Fibroblast of lung (primary cell): ENCODE results near the gene DNMT1. TPM values are rescaled to one million over a fixed set of nuclear protein-coding genes. Genes with fewer than 3 reads are reported as not detected.
A peak's percentile ranks its signal among the peaks of the same experiment; 100 is the strongest.

Experiments
- DNase-seq, 2 donors: peaks; one replicate each; pipeline versions ENCODE4 v3.0.0 to v3.0.0-alpha.2; 2010; ENCODE audit warnings: low read depth in 2 of 2
- H2AFZ ChIP-seq: 2 replicates; pipeline ENCODE4 v1.5.1; 2012; ENCODE audit warnings: low read length, control low read depth, inconsistent platforms
- H3K27ac ChIP-seq: 2 replicates; pipeline ENCODE4 v1.5.1; 2011; ENCODE audit warnings: low read length, control low read depth; ENCODE audit not compliant: insufficient read depth
- H3K27me3 ChIP-seq: 2 replicates; pipeline ENCODE4 v1.5.1; 2011; ENCODE audit warnings: mild to moderate bottlenecking, low read length; ENCODE audit not compliant: control insufficient read depth, insufficient read depth
- H3K36me3 ChIP-seq: 2 replicates; pipeline ENCODE4 v1.5.1; 2011; ENCODE audit warnings: low read length; ENCODE audit not compliant: control insufficient read depth, insufficient read depth
- H3K4me1 ChIP-seq: 2 replicates; pipeline ENCODE4 v1.5.1; 2011; ENCODE audit warnings: low read length; ENCODE audit not compliant: control insufficient read depth, insufficient read depth; ENCODE audit errors: extremely low read depth
- H3K4me2 ChIP-seq: 2 replicates; pipeline ENCODE4 v1.5.1; 2011; ENCODE audit warnings: low read length, control low read depth; ENCODE audit not compliant: insufficient read depth; ENCODE audit errors: extremely low read depth
- H3K4me3 ChIP-seq, 4 experiments: fragments of 200-600 bp in 1 of 4; sonication (generic) in 1 of 4; replicated peaks in 1 of 4; 2 replicates each; pipeline ENCODE4 v1.5.1; 2011 to 2016; ENCODE audit warnings: low read length in 4 of 4, low read depth in 3 of 4, mild to moderate bottlenecking in 3 of 4, control low read depth in 2 of 4, inconsistent platforms in 1 of 4, mixed read lengths in 1 of 4; ENCODE audit not compliant: insufficient read depth in 1 of 4; ENCODE audit errors: control extremely low read depth in 1 of 4
- H3K79me2 ChIP-seq: 2 replicates; pipeline ENCODE4 v1.5.1; 2012; ENCODE audit warnings: mild to moderate bottlenecking, low read length, inconsistent platforms; ENCODE audit not compliant: control insufficient read depth, insufficient read depth
- H3K9ac ChIP-seq: 2 replicates; pipeline ENCODE4 v1.5.1; 2011; ENCODE audit warnings: mild to moderate bottlenecking, low read length, control low read depth; ENCODE audit not compliant: insufficient read depth
- H3K9me3 ChIP-seq: 2 replicates; pipeline ENCODE4 v1.5.1; 2012; ENCODE audit warnings: low read depth, low read length; ENCODE audit not compliant: control insufficient read depth, insufficient read depth
- H4K20me1 ChIP-seq: 2 replicates; pipeline ENCODE4 v1.5.1; 2011; ENCODE audit warnings: low read length; ENCODE audit not compliant: control insufficient read depth, insufficient read depth; ENCODE audit errors: extremely low read depth
- CTCF ChIP-seq, 2 donors: IDR thresholded peaks in 1 of 2; conservative IDR thresholded peaks in 1 of 2; 1 replicate in 1 of 2; 2 replicates in 1 of 2; pipeline ENCODE4 v1.5.1; 2011 to 2012; ENCODE audit warnings: low read length in 2 of 2, control low read depth in 1 of 2, inconsistent platforms in 1 of 2, low read depth in 1 of 2, mild to moderate bottlenecking in 1 of 2
- EZH2 ChIP-seq: IDR thresholded peaks from 2 replicates; pipeline ENCODE4 v1.5.1; 2012; ENCODE audit warnings: low read length, control low read depth, mild to moderate bottlenecking; ENCODE audit errors: missing control alignments
- polyA plus RNA-seq, 2 donors: library from polyadenylated mRNA; depleted of rRNA in 1 of 2; stranded (reverse) in 1 of 2; unstranded in 1 of 2; fragments of >200 nt; gene quantifications; 2 replicates each; pipeline ENCODE4 v1.2.1, GENCODE V29; 2011 to 2012; ENCODE audit warnings: missing spikeins in 1 of 2
- total RNA-seq: library from RNA; depleted of rRNA; stranded (reverse); fragments of >200 nt; gene quantifications from 2 replicates; pipeline ENCODE4 v1.2.1, GENCODE V29; 2014

The DNMT1 gene
- total and polyA plus RNA-seq, 2 donors (not counting 1 experiment from before 2014, with no cell fraction given) = 33.7 to 36.7 TPM

GRCh38 chr19:10102787-10103236, 91.9 kb downstream of the DNMT1 start:
- no peaks in the 10 kb centered on the region for H4K20me1 ChIP-seq
- no peak for DNase-seq
- H3K27ac ChIP-seq = no peak overlapping the region
- H3K4me3 ChIP-seq = no peak overlapping the region
- H3K36me3 ChIP-seq = peaks cover 4% of the 10 kb centered on the region
- peaks cover 17% of the 10 kb centered on the region for H3K79me2 ChIP-seq
- no peak overlapping the region for H3K4me2 ChIP-seq
- H2AFZ ChIP-seq = no peak overlapping the region
- H3K9me3 ChIP-seq = no peaks in the 10 kb centered on the region
- no peak overlapping the region for H3K9ac ChIP-seq
- H3K27me3 ChIP-seq = no peaks in the 10 kb centered on the region
- no peak for TF ChIP-seq EZH2
- TF ChIP-seq CTCF (conservative IDR thresholded peaks at IDR 0.05 in 1 of 2, IDR thresholded peaks at IDR 0.05 in 1 of 2; ENCODE audit: low read depth in 1 of 2, low read length in 2 of 2) = no peak
- H3K4me1 ChIP-seq = peaks cover 6% of the 10 kb centered on the region

DNA sequence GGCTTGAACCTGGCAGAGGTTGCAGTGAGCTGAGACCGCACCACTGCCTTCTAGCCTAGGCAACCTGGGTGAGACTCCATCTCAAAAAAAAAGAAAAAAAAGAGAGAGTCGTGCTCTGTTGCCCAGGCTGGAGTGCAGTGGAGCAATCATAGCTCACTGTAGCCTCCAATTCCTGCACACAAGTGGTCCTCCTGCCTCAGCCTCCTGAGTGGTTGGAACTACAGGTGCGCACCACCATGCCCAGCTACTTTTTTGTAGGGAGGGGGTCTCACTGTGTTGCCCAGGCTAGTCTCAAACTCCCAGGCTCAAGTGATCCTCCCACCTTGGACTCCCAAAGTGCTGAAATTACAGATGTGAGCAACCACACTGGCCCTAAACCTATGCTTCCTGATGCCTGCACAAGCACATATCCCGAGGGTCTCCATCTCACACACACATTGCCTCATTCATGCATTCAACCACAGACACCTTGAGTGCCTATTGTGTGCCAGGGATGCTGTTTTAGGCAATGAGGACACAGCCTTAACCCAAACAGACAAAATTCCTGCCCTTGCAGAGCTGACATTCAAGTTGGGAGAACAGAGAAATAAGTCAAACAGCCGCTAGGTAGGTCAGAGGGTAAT, 94.5 kb downstream of the DNMT1 start:
- H4K20me1 ChIP-seq = no peaks in the 10 kb centered on the region
- no peaks in the 10 kb centered on the region for H3K9me3 ChIP-seq
- H3K9ac ChIP-seq = no peak overlapping the region
- TF ChIP-seq EZH2 (no peak), CTCF (conservative IDR thresholded peaks at IDR 0.05 in 1 of 2, IDR thresholded peaks at IDR 0.05 in 1 of 2; ENCODE audit: low read depth in 1 of 2, low read length in 2 of 2) (no peak)
- no peaks in the 10 kb centered on the region for H3K36me3 ChIP-seq
- no peak for DNase-seq
- H3K27me3 ChIP-seq = no peaks in the 10 kb centered on the region
- peaks cover 10% of the 10 kb centered on the region for H3K4me1 ChIP-seq
- no peak overlapping the region for H3K4me2 ChIP-seq
- H2AFZ ChIP-seq = no peak overlapping the region
- H3K79me2 ChIP-seq = no peaks in the 10 kb centered on the region
- H3K27ac ChIP-seq = no peak overlapping the region
- no peak overlapping the region for H3K4me3 ChIP-seq

GRCh38 chr19:10096615-10096963, 98.2 kb downstream of the DNMT1 start:
- no peak for DNase-seq
- Histone ChIP-seq H3K4me3 (peak overlapping the region; percentile 33 to 58 (median 36)), H3K27ac (peak overlapping the region; percentile 51), H3K9ac (peak overlapping the region; percentile 63), H2AFZ (peak overlapping the region; percentile 95), H4K20me1 (no peaks in the 10 kb centered on the region), H3K4me2 (peak overlapping the region; percentile 92), H3K4me1 (peaks cover 10% of the 10 kb centered on the region), H3K9me3 (no peaks in the 10 kb centered on the region), H3K79me2 (no peaks in the 10 kb centered on the region), H3K36me3 (peaks cover 5% of the 10 kb centered on the region), H3K27me3 (no peaks in the 10 kb centered on the region)
- TF ChIP-seq EZH2 (no peak), CTCF (conservative IDR thresholded peaks at IDR 0.05 in 1 of 2, IDR thresholded peaks at IDR 0.05 in 1 of 2; ENCODE audit: low read depth in 1 of 2, low read length in 2 of 2) (no peak)
